Measurements from ENCODE around the gene EIF2AK3.

Gene EIF2AK3

DNA sequence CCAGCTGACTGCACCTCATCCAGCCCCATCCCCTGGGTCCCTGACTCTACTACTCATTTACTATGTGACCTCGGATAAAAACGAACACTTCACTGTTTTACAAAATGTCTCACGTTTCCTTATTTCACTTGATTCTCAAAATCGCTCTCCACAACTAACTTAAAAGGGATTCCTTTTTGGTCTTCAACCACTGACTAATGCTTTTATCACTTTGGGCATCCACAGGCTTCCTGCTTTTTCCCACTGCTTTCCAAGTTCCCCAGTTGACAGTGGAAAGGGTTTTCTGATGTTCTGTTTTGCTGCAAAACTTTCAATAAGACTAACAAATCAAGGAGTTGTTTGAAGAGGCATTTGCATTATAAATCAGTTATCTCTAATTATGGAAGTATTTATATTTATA, 24.1 kb downstream of the EIF2AK3 start:
- no peak for DNase-seq
- Histone ChIP-seq H3K4me3 (ENCODE audit: insufficient read depth, low read depth, low read length, poor library complexity, severe bottlenecking) (no peak overlapping the region), H3K27ac (ENCODE audit: insufficient read depth, low read length, poor library complexity, severe bottlenecking) (no peak overlapping the region), H3K27me3 (replicated peaks; ENCODE audit: control insufficient read depth, insufficient read depth, low read length, poor library complexity, severe bottlenecking) (no peaks in the 10 kb centered on the region), H3K9me3 (ENCODE audit: control insufficient read depth, low read length) (no peaks in the 10 kb centered on the region), H3K4me1 (ENCODE audit: control insufficient read depth, insufficient read depth, low read length, poor library complexity, severe bottlenecking) (no peaks in the 10 kb centered on the region), H3K36me3 (ENCODE audit: control insufficient read depth, insufficient read depth, low read length) (no peaks in the 10 kb centered on the region)

DNA sequence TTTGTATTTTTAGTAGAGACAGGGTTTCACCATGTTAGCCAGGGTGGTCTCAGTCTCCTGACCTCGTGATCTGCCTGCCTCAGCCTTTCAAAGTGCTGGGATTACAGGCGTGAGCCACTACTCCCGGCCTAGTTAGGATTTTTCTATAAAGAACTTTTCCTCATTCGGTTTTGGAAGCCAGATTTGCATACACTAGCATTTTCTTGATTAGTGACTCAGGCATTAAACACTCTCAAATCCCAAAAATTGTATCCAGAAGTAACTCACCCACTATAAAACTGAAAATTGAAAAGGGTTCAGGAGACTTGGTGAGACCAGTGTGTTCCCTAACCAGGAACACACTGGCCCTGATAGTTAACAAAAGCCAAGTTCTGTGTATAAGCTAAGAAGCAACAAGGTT, 25.2 kb downstream of the EIF2AK3 start:
- Histone ChIP-seq H3K4me1 (ENCODE audit: control insufficient read depth, insufficient read depth, low read length, poor library complexity, severe bottlenecking) (no peaks in the 10 kb centered on the region), H3K4me3 (ENCODE audit: insufficient read depth, low read depth, low read length, poor library complexity, severe bottlenecking) (no peak overlapping the region), H3K27ac (ENCODE audit: insufficient read depth, low read length, poor library complexity, severe bottlenecking) (no peak overlapping the region), H3K36me3 (ENCODE audit: control insufficient read depth, insufficient read depth, low read length) (no peaks in the 10 kb centered on the region), H3K27me3 (replicated peaks; ENCODE audit: control insufficient read depth, insufficient read depth, low read length, poor library complexity, severe bottlenecking) (no peaks in the 10 kb centered on the region), H3K9me3 (ENCODE audit: control insufficient read depth, low read length) (no peaks in the 10 kb centered on the region)
- DNase-seq = no peak

DNA sequence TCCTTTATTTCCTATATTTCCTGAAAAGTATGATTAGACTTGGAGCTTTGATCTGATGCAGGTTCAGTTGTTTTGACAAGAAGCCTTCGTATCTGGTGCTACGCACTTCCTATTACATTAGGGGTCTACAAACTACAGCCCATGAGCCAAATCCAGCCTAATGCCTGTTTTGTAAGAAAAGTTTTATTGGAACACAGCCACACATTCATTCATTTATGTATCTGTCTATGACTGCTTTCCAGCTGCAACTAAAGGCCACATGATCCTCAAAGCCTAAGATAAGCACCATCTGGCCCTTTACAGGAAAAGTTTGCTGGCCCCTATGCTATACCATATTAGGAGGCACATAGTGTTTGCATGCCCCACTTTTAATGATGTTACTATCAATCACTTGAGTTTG, 26.0 kb downstream of the EIF2AK3 start:
- no peak overlapping the region for H3K27ac ChIP-seq (ENCODE audit: insufficient read depth, low read length, poor library complexity, severe bottlenecking)

DNA sequence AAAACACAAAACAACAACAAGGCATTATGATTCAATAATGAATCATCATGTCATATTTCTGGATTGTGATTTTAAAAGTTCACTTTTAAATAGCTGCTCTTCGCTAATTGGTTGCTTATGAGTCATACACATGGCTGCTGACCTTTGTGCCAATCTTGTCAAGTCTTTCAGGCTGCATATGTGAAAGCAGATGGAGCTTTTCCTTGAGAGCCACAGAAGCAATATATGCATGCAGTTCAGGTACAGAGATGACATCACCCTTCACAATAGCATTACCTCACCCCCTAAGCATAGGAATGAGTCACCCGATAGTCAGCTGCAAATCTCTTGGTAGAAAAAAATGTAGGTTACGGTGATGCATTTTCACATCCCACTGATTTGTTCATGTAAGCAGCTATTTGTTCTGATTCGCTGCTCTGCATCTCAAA, 27.2 kb downstream of the EIF2AK3 start:
- Histone ChIP-seq H3K4me1 (ENCODE audit: control insufficient read depth, insufficient read depth, low read length, poor library complexity, severe bottlenecking) (no peaks in the 10 kb centered on the region), H3K36me3 (ENCODE audit: control insufficient read depth, insufficient read depth, low read length) (peaks cover 9% of the 10 kb centered on the region), H3K27me3 (replicated peaks; ENCODE audit: control insufficient read depth, insufficient read depth, low read length, poor library complexity, severe bottlenecking) (no peaks in the 10 kb centered on the region), H3K9me3 (ENCODE audit: control insufficient read depth, low read length) (no peaks in the 10 kb centered on the region), H3K4me3 (ENCODE audit: insufficient read depth, low read depth, low read length, poor library complexity, severe bottlenecking) (no peak overlapping the region), H3K27ac (ENCODE audit: insufficient read depth, low read length, poor library complexity, severe bottlenecking) (peak overlapping the region; percentile 9)
- DNase-seq = peak; percentile 17 to 36 (median 21)

More for the DNA sequence above, 26.0 kb downstream of the EIF2AK3 start:
- H3K4me1 ChIP-seq (ENCODE audit: control insufficient read depth, insufficient read depth, low read length, poor library complexity, severe bottlenecking) = no peaks in the 10 kb centered on the region
- no peak overlapping the region for H3K4me3 ChIP-seq (ENCODE audit: insufficient read depth, low read depth, low read length, poor library complexity, severe bottlenecking)
- DNase-seq = no peak
- H3K36me3 ChIP-seq (ENCODE audit: control insufficient read depth, insufficient read depth, low read length) = no peaks in the 10 kb centered on the region
- no peaks in the 10 kb centered on the region for H3K27me3 ChIP-seq (replicated peaks; ENCODE audit: control insufficient read depth, insufficient read depth, low read length, poor library complexity, severe bottlenecking)
- no peaks in the 10 kb centered on the region for H3K9me3 ChIP-seq (ENCODE audit: control insufficient read depth, low read length)

DNA sequence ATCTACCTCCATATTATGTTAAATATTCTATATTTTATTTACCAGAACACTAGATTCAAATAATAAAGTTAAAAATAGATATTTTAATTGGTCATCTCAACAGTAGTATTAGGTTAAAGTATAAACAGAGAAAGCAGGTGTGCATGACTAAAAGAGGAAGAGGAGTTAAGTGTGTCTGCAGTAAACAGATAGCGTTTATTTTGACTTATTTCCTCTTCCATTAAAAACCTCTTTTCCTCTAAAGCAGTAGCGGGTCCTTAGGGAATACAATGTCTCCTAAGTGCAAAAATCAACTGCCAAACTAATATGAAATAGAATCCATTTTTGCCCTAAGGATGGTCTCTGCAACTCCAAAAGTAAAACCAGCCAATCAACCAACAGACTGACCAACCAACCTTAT, 27.7 kb downstream of the EIF2AK3 start:
- Histone ChIP-seq H3K36me3 (ENCODE audit: control insufficient read depth, insufficient read depth, low read length) (peaks cover 9% of the 10 kb centered on the region), H3K4me1 (ENCODE audit: control insufficient read depth, insufficient read depth, low read length, poor library complexity, severe bottlenecking) (no peaks in the 10 kb centered on the region), H3K27ac (ENCODE audit: insufficient read depth, low read length, poor library complexity, severe bottlenecking) (peak overlapping the region; percentile 9), H3K4me3 (ENCODE audit: insufficient read depth, low read depth, low read length, poor library complexity, severe bottlenecking) (no peak overlapping the region), H3K27me3 (replicated peaks; ENCODE audit: control insufficient read depth, insufficient read depth, low read length, poor library complexity, severe bottlenecking) (no peaks in the 10 kb centered on the region), H3K9me3 (ENCODE audit: control insufficient read depth, low read length) (no peaks in the 10 kb centered on the region)
- DNase-seq = no peak

DNA sequence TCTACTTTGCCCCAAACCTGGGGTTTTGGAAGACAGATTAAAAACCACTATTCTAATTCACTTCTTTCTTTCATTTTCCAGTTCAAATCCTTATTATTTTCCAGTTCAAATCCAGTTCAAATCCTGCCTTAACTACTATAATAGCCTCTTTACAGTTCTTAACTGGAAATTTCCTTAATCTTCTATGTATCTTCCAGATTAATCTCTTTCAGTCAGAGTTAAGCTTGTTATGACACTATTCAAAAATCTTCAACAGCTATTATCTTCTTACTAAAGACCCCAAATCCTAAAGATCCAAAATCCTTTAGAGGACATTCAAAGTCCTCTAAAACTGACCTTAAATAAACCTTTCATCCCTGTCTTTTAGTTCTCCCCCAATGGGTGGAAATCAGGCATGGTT, 30.1 kb downstream of the EIF2AK3 start:
- H3K4me3 ChIP-seq (ENCODE audit: insufficient read depth, low read depth, low read length, poor library complexity, severe bottlenecking) = no peak overlapping the region
- no peak overlapping the region for H3K27ac ChIP-seq (ENCODE audit: insufficient read depth, low read length, poor library complexity, severe bottlenecking)
- H3K4me1 ChIP-seq (ENCODE audit: control insufficient read depth, insufficient read depth, low read length, poor library complexity, severe bottlenecking) = no peaks in the 10 kb centered on the region
- no peak for DNase-seq
- H3K9me3 ChIP-seq (ENCODE audit: control insufficient read depth, low read length) = no peaks in the 10 kb centered on the region
- H3K27me3 ChIP-seq (replicated peaks; ENCODE audit: control insufficient read depth, insufficient read depth, low read length, poor library complexity, severe bottlenecking) = no peaks in the 10 kb centered on the region
- H3K36me3 ChIP-seq (ENCODE audit: control insufficient read depth, insufficient read depth, low read length) = peaks cover 17% of the 10 kb centered on the region

DNA sequence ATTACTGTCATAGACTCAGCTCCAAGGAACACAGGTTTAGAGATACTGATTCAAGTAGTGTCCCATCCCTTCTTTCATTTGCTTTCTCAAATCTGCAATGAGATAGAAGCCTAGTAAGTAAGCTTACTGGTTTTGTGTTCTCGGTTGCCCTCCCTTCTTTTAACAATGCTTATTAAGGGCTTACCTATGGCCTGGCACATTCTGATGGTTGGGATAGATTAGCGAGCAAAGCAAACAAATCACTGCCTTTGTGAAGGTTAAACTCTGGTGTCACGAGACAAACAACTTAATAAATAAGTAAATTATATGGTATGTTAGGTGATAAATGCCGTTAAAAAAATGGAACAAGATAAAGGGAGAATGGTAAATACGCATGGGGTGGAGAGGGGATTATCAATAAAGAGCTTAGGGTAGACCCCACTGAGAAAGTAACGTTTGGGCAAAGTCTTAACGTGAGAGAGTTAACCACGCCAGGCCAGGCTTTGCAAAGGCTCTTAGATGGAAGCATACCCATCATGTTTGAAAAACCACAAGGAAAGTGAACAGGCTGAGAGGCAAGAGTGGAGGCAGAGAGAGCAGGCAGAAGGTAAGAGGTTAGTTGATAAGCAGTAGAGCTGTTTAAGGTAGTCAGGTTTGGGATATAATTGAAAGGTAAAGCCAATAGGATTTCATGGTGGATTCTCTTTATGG, 31.0 kb downstream of the EIF2AK3 start:
- H3K27ac ChIP-seq (ENCODE audit: insufficient read depth, low read length, poor library complexity, severe bottlenecking) = no peak overlapping the region
- H3K4me3 ChIP-seq (ENCODE audit: insufficient read depth, low read depth, low read length, poor library complexity, severe bottlenecking) = no peak overlapping the region
- DNase-seq = no peak
- peaks cover 17% of the 10 kb centered on the region for H3K36me3 ChIP-seq (ENCODE audit: control insufficient read depth, insufficient read depth, low read length)
- no peaks in the 10 kb centered on the region for H3K4me1 ChIP-seq (ENCODE audit: control insufficient read depth, insufficient read depth, low read length, poor library complexity, severe bottlenecking)
- no peaks in the 10 kb centered on the region for H3K9me3 ChIP-seq (ENCODE audit: control insufficient read depth, low read length)
- H3K27me3 ChIP-seq (replicated peaks; ENCODE audit: control insufficient read depth, insufficient read depth, low read length, poor library complexity, severe bottlenecking) = no peaks in the 10 kb centered on the region

DNA sequence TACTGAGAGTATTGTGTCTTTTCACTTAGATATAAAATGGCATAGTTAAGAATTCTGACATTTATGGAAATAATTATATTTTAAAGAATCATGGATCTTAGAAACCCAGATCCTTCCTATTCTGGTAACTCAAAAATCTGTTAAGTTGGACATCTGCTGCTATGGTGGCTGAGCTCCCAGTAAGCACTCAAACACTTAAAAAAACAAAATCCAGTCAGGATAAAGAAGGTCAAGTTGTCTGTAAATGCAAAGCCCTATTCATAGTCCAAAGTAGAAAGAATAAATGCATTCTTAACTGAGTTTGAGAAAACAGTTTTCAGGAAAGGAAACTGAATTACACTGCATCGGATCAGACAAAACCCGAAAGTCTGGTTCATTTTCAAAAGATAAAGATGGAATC, 35.6 kb downstream of the EIF2AK3 start:
- DNase-seq = no peak

DNA sequence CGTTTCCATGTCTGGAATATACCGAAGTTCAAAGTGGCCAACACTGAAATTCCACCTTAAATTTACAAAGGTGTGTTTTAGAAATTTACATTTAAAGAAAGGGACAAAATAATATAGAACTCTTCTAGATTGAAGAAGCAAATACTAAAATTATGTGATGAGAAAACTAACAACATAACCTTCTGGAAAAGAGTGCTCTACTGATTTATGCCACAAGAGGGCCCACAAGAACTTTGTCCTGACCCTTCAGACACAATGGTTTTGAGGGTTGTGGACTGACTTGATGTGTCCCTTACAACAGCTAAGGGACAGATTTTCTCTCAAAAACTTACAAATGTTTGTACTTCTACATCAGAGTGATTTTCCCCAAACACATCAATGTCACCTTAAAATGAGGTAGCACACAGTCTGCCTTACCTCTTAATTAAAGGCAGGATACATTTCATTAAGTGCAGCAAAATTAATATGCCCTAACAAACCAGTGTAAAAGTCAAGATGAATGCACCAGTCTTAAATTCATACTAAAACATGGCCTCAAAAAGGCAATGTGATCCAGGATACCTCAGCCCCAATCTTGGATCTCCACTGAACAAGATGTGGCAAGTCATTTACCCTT, 36.2 kb downstream of the EIF2AK3 start:
- Histone ChIP-seq H3K27ac (ENCODE audit: insufficient read depth, low read length, poor library complexity, severe bottlenecking) (no peak overlapping the region), H3K4me3 (ENCODE audit: insufficient read depth, low read depth, low read length, poor library complexity, severe bottlenecking) (no peak overlapping the region), H3K27me3 (replicated peaks; ENCODE audit: control insufficient read depth, insufficient read depth, low read length, poor library complexity, severe bottlenecking) (no peaks in the 10 kb centered on the region), H3K36me3 (ENCODE audit: control insufficient read depth, insufficient read depth, low read length) (peaks cover 45% of the 10 kb centered on the region), H3K9me3 (ENCODE audit: control insufficient read depth, low read length) (no peaks in the 10 kb centered on the region), H3K4me1 (ENCODE audit: control insufficient read depth, insufficient read depth, low read length, poor library complexity, severe bottlenecking) (no peaks in the 10 kb centered on the region)
- DNase-seq = no peak

More for the DNA sequence above, 35.6 kb downstream of the EIF2AK3 start:
- Histone ChIP-seq H3K9me3 (ENCODE audit: control insufficient read depth, low read length) (no peaks in the 10 kb centered on the region), H3K27me3 (replicated peaks; ENCODE audit: control insufficient read depth, insufficient read depth, low read length, poor library complexity, severe bottlenecking) (no peaks in the 10 kb centered on the region), H3K36me3 (ENCODE audit: control insufficient read depth, insufficient read depth, low read length) (peaks cover 47% of the 10 kb centered on the region), H3K4me3 (ENCODE audit: insufficient read depth, low read depth, low read length, poor library complexity, severe bottlenecking) (no peak overlapping the region), H3K4me1 (ENCODE audit: control insufficient read depth, insufficient read depth, low read length, poor library complexity, severe bottlenecking) (no peaks in the 10 kb centered on the region), H3K27ac (ENCODE audit: insufficient read depth, low read length, poor library complexity, severe bottlenecking) (no peak overlapping the region)

DNA sequence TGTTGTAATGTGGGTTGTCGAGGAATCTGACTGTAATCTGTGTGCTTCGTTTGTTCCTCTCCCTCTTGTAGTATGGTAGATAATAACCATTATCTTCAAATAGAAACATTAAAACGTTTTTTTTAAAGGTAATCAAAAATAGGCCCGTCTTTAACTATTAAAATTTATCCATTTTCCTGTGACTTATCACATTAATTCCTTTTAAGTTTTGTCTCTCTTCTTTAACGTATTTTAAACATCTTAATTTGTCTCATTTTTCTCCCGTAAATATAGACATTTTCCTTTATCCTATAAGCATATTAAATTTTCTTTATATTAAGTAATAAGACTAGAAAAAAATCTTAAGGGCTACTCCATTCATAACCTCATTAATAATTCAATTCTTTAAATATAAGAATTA, 41.3 kb downstream of the EIF2AK3 start:
- no peaks in the 10 kb centered on the region for H3K27me3 ChIP-seq (replicated peaks; ENCODE audit: control insufficient read depth, insufficient read depth, low read length, poor library complexity, severe bottlenecking)

More for the DNA sequence above, 41.3 kb downstream of the EIF2AK3 start:
- H3K4me1 ChIP-seq (ENCODE audit: control insufficient read depth, insufficient read depth, low read length, poor library complexity, severe bottlenecking) = no peaks in the 10 kb centered on the region
- H3K27ac ChIP-seq (ENCODE audit: insufficient read depth, low read length, poor library complexity, severe bottlenecking) = no peak overlapping the region
- no peak overlapping the region for H3K4me3 ChIP-seq (ENCODE audit: insufficient read depth, low read depth, low read length, poor library complexity, severe bottlenecking)
- H3K9me3 ChIP-seq (ENCODE audit: control insufficient read depth, low read length) = no peaks in the 10 kb centered on the region
- no peak for DNase-seq
- H3K36me3 ChIP-seq (ENCODE audit: control insufficient read depth, insufficient read depth, low read length) = peaks cover 56% of the 10 kb centered on the region
